Stimulated activated CD8-positive, alpha-beta memory T cell treated with anti-CD3 and anti-CD28 coated beads, Interleukin-4, amount 100 ng/mL, for 4 hours (primary cell): ENCODE measurements around the gene RAE1.
"Not testable (repeated sequence)": the region's sequence is repeated elsewhere in the genome, so short reads cannot be mapped to it uniquely, and the experiment has no call there.

ENCODE experiments used
- DNase-seq, 2 donors: peaks; one replicate each; pipeline ENCODE4 v3.0.0-alpha.2; 2020; ENCODE audit warnings: low read depth in 2 of 2, low spot score in 1 of 2

RAE1 gene

GRCh38 chr20:57326667-57327455, 24.2 kb upstream of the RAE1 start:
- no peak for DNase-seq

- DNase-seq: no peak
Measured at GRCh38 chr20:57327820-57328219, 23.2 kb upstream of the RAE1 start.

- no peak for DNase-seq
Measured at GRCh38 chr20:57329608-57330221, 21.3 kb upstream of the RAE1 start, which contains the start of gene SPO11. TSS of gene SPO11 (plus strand) at chr20:57329803. CDS start at chr20:57329868, 65 bp downstream.

GRCh38 chr20:57330998-57331397, 20.1 kb upstream of the RAE1 start:
- DNase-seq: no peak

GRCh38 chr20:57332105-57333089, 18.7 kb upstream of the RAE1 start:
- DNase-seq: no peak

GRCh38 chr20:57335392-57335791, 15.7 kb upstream of the RAE1 start:
- DNase-seq: no peak

- DNase-seq: no peak
Measured at GRCh38 chr20:57341663-57342062, 9.4 kb upstream of the RAE1 start.

GRCh38 chr20:57342829-57343228, 8.2 kb upstream of the RAE1 start:
- DNase-seq: no peak

- DNase-seq: peak; percentile 18 to 53
Measured at GRCh38 chr20:57346477-57346876, 4.6 kb upstream of the RAE1 start.

GRCh38 chr20:57347393-57347792, 3.7 kb upstream of the RAE1 start:
- DNase-seq: no peak

GRCh38 chr20:57348200-57348921, 2.7 kb upstream of the RAE1 start:
- not testable (repeated sequence) for DNase-seq

GRCh38 chr20:57348922-57349574, 2.0 kb upstream of the RAE1 start:
- not testable (repeated sequence) for DNase-seq

- DNase-seq: no peak
Measured at GRCh38 chr20:57350081-57350710, 859 bp upstream of the RAE1 start.

GRCh38 chr20:57350726-57351041, 371 bp upstream of the RAE1 start:
- DNase-seq: not testable (repeated sequence)

- no peak for DNase-seq
Measured at GRCh38 chr20:57352305-57352704, 1.2 kb downstream of the RAE1 start.

- no peak for DNase-seq
Measured at GRCh38 chr20:57353351-57353750, 2.3 kb downstream of the RAE1 start.

GRCh38 chr20:57361517-57361916, 10.5 kb downstream of the RAE1 start:
- DNase-seq: no peak

- no peak for DNase-seq
Measured at GRCh38 chr20:57364451-57364850, 13.4 kb downstream of the RAE1 start.

GRCh38 chr20:57369596-57369995, 18.5 kb downstream of the RAE1 start:
- no peak for DNase-seq

GRCh38 chr20:57370316-57370715, 19.3 kb downstream of the RAE1 start:
- no peak for DNase-seq
